Activated CD8-positive, alpha-beta memory T cell treated with anti-CD3 and anti-CD28 coated beads, Interleukin-2, amount 50 U/mL, for 24 hours (primary cell): ENCODE data around the gene GABRB1.

ENCODE experiments used
- DNase-seq: peaks from one replicate; pipeline ENCODE4 v3.0.0-alpha.2; 2020; ENCODE audit errors: extremely low read depth

Gene GABRB1

DNA sequence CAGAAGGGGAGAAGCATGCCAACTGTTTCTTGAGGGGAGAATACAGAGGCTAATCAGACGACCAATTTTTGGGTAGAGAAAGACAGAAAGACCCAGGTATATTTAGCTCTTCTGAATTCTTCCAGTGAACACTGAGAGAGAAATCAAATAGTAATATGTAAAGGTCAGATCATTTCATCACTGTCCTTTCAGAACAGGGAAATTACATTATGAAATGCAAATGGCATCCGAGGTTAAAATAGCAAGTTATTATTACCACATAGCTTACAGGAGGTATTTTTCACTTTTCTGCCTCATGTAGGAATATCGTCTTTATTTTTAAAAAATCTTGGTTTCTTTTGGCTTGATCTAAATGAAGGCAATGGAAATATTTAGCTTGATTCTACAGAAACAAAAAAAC, 18.0 kb downstream of the GABRB1 start:
- no peak for DNase-seq

DNA sequence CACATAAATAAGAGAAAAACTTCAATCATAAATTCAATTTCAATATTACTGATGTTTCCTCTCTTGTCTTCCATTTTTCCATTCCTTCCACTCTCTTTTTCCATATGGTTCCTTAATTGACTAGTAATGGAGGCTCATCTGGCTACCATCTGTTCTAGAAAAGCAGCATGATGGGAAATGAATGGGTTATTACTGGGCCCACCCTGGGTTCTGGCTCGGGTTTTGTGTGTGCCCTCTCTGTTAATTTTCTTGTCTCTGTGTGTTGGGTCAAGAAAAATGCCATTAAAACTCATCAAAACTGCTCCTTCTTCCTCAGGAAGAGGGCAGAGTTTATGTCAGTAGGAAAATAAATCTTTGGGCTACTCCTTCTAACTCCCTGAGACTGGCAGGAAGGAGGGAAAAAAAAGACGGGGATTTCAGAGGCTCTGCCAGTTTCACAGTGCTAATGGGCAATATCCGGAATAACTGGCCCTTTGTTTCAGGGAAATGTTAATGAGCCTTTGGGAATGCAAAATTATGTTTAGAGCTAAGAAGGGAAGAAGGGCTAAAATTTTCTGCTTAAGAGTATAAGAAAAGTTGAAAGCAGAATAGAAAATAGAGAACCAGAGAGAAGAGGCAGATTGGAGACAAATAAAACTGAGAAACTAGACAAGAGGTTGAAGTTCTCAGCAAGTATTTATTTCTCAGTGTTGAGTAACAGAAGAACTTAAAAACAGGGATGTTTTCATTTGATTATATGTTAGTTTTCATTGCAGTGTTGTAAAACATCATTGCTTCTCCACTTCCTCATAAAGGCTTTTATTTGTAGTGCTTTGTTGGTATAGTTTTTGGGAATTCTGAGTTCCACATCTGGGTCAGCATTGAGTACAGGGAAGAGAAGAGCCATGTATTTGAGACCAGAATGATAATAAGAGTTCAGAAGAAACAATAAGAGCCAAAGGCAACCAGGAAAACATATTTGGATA, 19.7 kb downstream of the GABRB1 start:
- no peak for DNase-seq

DNA sequence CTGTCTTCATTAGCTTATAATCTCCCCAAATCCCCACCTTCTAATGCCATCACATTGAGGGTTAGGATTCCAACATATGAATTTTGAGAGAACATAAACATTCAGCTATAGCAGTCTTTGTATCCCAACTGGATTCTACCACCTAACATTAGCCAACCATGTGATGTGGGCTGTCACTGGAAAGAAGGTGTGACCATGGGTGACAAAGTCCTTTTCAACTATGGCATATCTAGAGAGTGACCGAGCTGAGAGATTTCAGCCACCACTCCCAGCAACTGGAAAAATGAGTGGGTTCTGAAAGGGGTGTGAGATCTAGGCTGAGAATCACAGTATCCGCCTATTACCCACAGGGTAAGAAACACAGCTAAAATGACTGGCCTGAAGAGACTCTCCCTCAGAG, 22.1 kb downstream of the GABRB1 start:
- DNase-seq: no peak

GRCh38 chr4:47054130-47054529, 22.8 kb downstream of the GABRB1 start:
- DNase-seq: no peak

- no peak for DNase-seq
Observed at GRCh38 chr4:47057991-47058390, 26.6 kb downstream of the GABRB1 start.

- DNase-seq: no peak
Observed at GRCh38 chr4:47060561-47060960, 29.2 kb downstream of the GABRB1 start.

DNA sequence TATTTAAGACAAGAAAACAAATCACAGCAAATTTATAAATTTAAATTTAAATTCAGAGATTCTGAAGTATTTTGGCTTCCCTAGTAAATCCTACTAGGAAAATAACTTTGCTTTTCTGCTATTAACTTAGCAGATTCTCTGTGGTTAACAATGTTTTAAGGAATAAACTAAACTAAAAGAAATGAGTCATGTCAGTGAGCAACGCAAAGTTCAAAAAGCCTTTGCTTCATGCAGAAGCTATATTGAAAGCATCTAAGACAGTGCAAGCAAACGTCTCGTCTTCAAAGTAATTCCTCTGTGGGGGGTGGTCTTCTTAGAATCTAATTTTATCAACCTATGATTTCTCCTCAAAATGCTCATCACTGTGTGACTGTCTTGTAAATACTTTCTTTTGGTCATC, 30.1 kb downstream of the GABRB1 start:
- DNase-seq: no peak

- DNase-seq: no peak
Observed at GRCh38 chr4:47065051-47065481, 33.7 kb downstream of the GABRB1 start.

- no peak for DNase-seq
Observed at GRCh38 chr4:47068986-47069385, 37.6 kb downstream of the GABRB1 start.

DNA sequence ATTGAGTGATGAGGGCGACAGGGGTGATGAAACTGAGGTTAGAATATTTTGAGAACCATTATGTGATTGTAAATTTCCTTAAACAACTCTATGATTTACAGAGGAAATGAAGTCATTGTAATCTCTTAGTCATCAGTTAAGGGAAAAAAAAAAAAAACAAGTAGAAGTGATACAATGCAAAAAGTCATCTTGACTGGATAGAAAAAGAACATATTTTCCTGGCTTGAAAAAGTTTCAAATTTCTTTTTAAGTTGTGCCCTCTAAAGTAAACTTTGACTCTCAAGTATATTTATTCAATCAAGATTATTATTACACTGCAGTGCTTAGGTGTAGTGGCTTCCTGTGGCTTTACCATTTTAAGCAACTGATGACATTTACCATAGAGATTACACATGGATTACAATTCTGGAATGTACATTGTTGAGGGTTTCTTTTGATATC, 40.6 kb downstream of the GABRB1 start:
- no peak for DNase-seq

DNA sequence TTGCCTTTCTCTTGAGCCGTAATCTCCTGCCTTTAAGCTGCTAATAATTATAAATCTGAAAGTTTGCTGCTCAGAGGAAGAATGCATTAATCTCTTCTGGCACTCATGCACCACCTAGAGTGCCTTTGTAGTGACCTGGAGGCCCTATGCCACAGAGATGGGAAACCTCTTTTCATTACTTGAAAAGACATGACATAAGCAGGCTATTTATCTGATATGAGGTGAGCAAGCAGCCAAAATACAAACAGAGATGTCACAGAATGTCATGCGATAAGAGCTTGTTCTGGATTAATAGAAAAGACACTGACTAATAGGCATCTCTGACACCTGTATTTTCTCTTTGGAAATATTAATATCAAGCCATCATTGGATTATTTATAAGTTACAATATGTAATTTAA, 42.3 kb downstream of the GABRB1 start:
- no peak for DNase-seq

DNA sequence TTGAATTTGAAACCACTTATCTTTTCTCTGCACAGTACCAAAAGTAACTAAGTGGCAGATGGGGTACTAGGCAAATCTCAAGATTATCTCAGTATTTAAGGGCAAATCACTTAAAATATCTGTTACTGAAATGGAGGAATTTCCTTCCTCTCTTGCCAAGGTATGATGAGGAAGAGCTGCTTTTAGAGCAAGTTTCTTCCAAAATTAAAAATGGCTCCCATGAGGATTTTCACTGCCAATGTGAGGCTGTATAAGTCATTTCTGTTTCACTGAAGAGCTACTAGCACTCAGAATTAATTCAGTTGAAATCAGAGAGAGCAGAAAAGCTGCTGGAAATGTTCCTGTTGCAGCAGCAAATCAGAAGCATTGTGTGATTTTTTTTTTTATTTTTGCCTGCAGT, 43.4 kb downstream of the GABRB1 start:
- DNase-seq: no peak

DNA sequence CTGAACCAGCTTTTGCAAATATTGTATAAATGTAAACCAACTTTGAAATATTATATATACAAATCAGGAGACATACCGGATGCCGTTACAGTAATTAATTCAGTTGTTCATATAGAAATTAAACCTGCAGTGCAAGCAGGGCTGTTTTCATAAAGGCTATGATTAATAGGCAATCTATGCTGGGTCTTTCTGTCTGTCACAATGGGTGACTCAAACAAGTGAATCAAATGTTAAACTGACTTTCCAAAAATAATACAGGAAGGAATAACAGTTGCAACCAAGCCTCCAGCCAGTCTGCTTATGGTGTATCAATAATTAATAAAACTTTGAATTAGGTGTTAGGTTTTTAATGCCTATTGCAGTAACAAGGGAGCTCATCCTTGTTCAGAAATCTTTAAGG, 43.9 kb downstream of the GABRB1 start:
- no peak for DNase-seq

DNA sequence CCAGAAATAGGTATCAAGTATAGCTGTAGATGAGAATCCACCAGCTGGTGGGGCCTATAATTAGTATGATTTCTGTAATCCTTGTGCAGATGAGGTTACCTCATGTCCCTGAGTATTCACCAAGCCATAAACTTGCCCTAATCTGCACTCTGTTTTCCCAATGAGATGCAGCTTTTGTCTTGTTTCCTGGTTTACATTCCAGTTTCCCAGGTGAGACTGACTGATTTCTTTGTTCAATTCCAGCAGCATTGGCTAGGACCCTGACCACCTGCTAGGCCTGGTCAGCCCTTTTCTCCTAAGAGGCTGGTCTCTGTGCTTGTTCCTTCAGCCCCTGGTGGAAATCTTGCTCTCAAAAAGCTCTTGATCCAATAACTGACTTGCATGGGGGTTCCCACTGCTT, 44.6 kb downstream of the GABRB1 start:
- DNase-seq: no peak

DNA sequence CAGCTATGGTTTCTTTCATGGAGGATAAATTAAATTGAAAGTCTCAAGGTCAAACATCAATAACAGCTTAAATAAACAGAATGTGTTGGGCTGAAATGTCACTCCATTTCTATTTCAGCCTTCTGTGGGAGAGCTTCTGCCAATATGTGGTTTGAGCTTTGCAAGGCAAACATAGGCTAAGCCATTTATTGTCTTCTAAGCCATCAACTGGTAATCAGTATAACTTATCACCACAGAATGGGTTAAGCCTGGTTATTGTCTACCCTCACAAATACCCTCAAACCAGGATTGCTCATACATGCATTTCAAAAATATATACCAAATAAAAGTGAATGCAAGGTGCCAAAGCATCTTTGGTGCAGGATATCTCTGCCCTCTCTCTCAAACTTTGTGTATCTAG, 52.7 kb downstream of the GABRB1 start:
- DNase-seq: no peak

GRCh38 chr4:47084795-47085194, 53.4 kb downstream of the GABRB1 start:
- DNase-seq: no peak

- DNase-seq: no peak
Observed at GRCh38 chr4:47088298-47088697, 56.9 kb downstream of the GABRB1 start.

GRCh38 chr4:47095884-47096283, 64.5 kb downstream of the GABRB1 start:
- no peak for DNase-seq

- DNase-seq: no peak
Observed at GRCh38 chr4:47101453-47101852, 70.1 kb downstream of the GABRB1 start.

DNA sequence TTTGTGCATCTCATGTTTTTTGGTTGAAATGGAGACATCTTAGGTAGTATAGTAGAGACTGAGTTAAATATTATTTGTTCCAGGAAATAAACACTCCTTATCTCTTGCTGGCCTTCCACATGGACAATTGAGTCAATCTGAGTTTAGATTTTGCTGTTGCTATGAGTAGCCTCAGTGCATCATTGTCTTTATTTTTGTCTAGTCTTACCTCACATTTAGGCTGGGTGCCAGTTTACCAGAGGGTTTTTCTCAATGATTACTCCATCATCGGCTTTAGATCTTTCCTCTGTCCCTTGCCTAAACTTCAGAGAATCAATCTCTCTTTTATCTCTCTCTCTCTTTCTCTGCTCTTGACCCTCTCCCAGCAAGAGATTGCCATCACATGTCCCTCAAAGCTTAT, 73.6 kb downstream of the GABRB1 start:
- no peak for DNase-seq

- DNase-seq: no peak
Observed at GRCh38 chr4:47106561-47106960, 75.2 kb downstream of the GABRB1 start.

DNA sequence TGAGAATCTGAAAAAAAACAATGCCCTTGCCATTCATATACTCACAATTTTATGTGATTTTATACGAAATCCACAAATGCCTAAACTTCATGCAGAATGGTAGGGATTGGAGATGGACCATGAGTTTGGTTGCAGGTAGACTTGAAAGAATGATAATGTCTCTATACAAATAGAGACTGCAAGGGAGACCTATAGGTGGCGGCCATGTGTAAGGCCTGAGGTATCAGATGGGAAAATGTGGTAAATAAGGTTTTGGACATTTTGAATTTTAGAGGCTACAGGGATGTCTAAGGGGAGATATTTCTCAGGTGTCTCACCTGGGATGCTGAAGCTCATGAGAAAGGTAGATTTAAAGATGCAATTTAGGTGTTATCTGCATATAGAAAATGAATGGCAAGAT, 78.0 kb downstream of the GABRB1 start:
- DNase-seq: no peak

- no peak for DNase-seq
Observed at GRCh38 chr4:47110546-47111132, 79.3 kb downstream of the GABRB1 start.
